Head of caudate nucleus (tissue), 42 donors: ENCODE data around the gene AARS1.
A peak's percentile ranks its signal among the peaks of the same experiment; 100 is the strongest.
"Not testable (repeated sequence)": the region's sequence is repeated elsewhere in the genome, so short reads cannot be mapped to it uniquely, and the experiment has no call there.

Experiments
- DNase-seq, 42 donors: peaks; one replicate each; pipeline versions ENCODE4 v3.0.0 to v3.0.0-alpha.2; 2020 to 2021; ENCODE audit warnings: mixed read lengths in 7 of 42
- intact Hi-C: fragments of 100-400 bp; cut with DNase I; formaldehyde crosslinking; loops from one replicate; pipeline ENCODE4 v1.15.0; 2022

AARS1 gene

DNA sequence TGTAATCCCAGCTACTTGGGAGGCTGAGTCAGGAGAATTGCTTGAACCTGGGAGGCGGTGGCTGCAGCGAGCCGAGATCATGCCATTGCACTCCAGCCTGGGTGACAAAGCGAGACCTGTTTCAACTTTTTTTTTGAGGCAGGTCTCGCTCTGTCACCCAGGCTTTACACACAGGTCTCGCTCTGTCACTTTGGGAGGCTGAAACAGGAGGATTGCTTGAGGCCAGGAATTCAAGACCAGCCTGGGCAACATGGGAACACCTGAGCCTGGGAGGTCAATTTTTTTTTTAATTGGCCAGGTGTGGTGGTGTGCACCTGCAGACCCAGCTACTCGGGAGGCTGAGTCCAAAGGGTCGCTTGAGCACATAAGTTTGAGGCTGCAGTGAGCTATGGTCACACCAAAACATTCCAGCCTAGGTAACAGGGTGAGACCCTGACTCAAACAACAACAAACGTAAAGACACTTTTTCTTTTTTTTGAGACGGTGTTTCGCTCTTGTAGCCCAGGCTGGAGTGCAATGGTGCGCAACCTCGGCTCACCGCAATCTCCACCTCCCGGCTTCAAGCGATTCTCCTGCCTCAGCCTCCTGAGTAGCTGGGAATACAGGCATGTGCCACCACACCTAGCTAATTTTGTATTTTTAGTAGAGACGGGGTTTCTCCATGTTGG lies 1.9 kb downstream of the AARS1 start:
- DNase-seq, result not testable (repeated sequence)
- intact Hi-C loops, result loop anchor here (2.0 kb wide), 1 partner anchor 33 kb away; no protein-coding TSS in a partner anchor

DNA sequence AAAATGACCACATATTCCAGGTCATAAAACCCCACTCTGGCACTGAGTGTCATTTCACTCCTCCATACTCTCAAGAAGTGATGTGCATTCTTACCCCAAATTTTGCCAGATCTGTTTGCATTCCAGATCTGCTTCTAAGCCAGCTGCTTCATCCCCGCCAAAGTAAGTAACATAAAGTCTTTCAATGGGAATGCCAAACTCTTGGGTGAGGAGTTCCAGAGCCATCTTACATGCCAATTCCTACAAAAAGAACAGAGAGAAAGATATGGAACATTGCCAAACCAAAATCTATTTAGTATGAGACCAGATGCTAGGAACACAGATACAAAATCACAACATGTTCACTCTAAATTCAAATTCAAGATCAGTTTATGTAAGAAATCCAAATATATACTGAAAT lies 12.9 kb downstream of the AARS1 start:
- no peak for DNase-seq

DNA sequence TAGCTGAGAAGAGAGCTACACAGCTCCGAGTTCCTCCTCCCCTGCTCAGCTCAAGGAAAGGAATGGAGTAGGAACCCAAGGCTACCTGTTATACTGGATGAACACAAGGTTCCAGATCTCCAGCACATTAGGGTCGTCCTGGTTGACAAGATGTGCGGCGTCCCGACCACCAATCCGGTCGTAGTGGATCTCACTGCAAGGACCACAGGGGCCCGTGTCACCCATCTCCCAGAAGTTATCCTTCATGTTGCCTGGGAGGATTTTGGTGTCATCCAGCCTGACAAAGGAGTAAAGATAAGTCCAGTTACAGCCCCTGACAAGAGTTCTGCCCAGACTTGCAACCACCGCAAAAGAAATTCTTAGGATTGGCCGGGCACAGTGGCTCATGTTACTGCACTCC lies 17.6 kb downstream of the AARS1 start:
- intact Hi-C loops, result no loop called here
- DNase-seq, result no peak

More for the DNA sequence above, 12.9 kb downstream of the AARS1 start:
- intact Hi-C loops, result no loop called here

- intact Hi-C loops, result no loop called here
- DNase-seq, result no peak
These were observed 19.1 kb downstream of the AARS1 start for GRCh38 chr16:70270176-70270575.

GRCh38 chr16:70269471-70269870 lies 19.8 kb downstream of the AARS1 start:
- intact Hi-C loops, result no loop called here
- no peak for DNase-seq

- intact Hi-C loops, result not testable (repeated sequence)
- DNase-seq, result peak in 1 of 42 donors; percentile 11
These were observed 21.4 kb downstream of the AARS1 start for GRCh38 chr16:70267922-70268321.

- intact Hi-C loops, result no loop called here
- peak in 25 of 42 donors; percentile 19 to 61 (median 43) for DNase-seq
These were observed 21.8 kb downstream of the AARS1 start for GRCh38 chr16:70267516-70267915.

DNA sequence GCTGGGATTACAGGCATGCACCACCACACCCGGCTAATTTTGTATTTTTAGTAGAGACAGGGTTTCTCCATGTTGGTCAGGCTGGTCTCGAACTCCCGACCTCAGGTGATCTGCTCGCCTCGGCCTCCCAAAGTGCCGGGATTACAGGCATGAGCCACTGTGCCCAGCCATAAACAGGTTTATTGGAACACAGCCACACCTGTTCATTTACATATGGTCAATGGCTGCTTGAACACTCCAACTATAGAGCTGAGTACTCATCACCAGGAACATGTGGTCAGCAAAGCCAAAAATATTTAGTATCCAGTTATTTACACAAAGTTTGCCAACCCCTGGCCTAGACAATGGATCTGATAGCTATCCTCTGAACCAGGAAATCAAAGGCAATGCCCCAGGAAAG lies 29.4 kb downstream of the AARS1 start:
- DNase-seq, result peak in 1 of 42 donors; percentile 10
- intact Hi-C loops, result not testable (repeated sequence)

- intact Hi-C loops, result no loop called here
- DNase-seq, result peak in 3 of 42 donors; percentile 10 to 26 (median 10)
These were observed 30.4 kb downstream of the AARS1 start for GRCh38 chr16:70258946-70259345.

DNA sequence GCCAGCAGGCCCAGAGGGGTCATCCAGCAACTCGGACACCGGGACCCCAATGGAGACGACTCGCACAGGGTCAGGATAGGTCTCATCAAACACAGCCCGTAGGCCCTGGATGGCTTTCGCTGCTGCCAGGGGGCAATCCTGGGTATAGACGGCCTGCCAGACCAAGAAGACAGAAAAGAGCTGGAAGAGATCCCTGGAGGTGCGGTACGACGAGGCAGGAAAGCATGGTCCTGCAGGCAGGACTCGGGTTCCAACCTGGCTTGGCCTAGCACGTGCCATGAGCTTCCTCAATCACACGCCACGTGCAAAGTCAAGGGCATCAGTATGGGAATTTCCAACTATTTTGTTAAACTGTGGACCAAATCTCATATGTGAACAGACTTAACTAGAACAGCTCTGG lies 31.2 kb downstream of the AARS1 start:
- intact Hi-C loops, result no loop called here
- DNase-seq, result peak in 1 of 42 donors; percentile 29

DNA sequence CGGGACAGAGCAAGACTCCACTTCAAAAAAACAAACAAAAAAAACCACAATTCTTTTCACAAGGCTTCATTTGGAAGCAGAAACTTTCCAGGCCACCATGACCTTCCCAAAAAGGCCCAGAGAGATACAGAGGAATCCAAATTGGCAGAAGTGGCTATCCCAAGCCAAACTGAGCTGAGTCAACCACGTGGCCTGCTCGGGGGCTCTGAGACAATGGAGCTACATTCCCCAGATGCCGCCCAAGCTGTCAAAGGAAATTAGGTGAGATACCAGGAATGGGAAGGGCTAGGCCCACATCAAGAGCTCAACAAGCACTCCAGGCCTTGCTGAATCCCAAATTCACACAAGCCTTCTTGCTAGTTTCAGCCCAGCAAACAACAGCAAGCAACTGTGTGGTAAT lies 31.9 kb downstream of the AARS1 start:
- DNase-seq, result peak in 1 of 42 donors; percentile 14
- intact Hi-C loops, result no loop called here

DNA sequence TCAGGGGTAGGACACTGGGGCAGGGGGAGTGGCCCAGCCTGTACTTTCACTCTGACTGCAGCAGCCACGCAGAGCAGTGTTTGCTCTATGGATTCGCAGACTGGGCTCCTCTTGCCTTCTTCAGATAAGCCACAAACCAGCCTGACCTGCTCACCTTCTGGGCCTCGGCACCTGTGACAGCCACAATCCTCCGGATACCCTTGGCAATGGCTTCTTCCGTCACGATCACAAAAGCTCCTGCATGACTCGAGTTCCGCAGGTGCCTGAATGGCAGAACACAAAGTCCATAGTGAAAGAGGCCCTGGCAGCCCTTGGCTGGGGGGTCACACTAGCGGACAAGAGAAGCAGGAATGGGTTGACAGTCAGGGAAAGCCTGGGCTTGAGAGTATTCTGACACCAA lies 33.7 kb downstream of the AARS1 start:
- peak in 1 of 42 donors; percentile 27 for DNase-seq
- intact Hi-C loops, result loop anchor here (2.0 kb wide), 1 partner anchor 31 kb away; no protein-coding TSS in a partner anchor

DNA sequence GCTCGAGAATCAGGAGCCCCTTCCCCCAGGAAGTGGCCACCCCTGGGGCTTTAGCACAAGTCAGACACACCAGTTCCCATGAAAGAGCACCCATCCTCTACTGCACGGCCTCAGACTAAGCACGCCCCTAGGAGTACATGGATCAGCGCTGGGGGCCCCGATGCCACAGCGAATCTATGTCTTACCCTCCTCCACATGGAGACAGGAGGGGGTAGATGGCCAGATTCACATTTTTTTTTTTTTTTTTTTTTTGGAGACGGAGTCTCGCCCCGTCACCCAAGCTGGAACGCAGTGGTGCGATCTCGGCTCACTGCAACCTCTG lies 34.4 kb downstream of the AARS1 start:
- intact Hi-C loops, result loop anchor here (2.0 kb wide), 1 partner anchor 32 kb away; no protein-coding TSS in a partner anchor
- no peak for DNase-seq

DNA sequence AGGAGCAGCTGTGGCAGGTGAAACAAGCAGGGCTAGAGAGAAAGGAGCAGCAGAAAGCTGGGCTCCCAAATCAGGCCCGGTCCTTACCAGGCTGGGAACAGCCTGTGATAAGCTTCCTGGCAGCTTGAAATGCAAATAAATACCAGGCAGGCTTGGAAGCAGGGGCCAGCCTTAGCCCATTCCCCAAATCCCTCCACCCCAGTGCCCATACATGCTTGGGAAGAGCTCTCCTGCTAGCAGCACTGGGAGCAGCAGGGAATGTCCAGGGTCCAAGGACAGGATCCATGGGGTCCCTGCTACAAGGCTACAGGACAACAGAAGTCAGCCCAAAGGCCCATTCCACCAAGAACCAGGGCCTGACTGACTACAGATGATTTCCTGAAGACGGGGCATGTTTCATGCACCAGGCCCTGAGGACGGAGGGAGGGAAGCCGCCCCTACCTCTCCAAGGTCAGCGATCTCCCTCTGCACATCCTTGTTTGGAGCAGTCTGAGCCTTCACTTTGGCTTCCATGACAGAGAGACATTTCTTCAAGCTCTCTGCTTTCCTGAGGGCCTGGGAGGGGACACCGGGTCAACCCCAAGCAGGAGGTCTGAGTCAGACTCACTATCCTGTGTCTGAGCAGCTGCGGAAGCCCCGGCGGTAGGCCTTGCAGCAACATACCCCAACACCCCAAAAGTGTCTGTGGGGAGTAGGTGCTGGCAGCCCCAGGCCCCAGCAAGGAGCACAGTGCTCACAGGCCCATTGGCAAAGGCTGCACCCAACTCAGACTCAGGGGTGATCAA lies 34.9 kb downstream of the AARS1 start:
- peak in 1 of 42 donors; percentile 32 for DNase-seq
- intact Hi-C loops, result loop anchor here (2.0 kb wide), 1 partner anchor 32 kb away; no protein-coding TSS in a partner anchor

DNA sequence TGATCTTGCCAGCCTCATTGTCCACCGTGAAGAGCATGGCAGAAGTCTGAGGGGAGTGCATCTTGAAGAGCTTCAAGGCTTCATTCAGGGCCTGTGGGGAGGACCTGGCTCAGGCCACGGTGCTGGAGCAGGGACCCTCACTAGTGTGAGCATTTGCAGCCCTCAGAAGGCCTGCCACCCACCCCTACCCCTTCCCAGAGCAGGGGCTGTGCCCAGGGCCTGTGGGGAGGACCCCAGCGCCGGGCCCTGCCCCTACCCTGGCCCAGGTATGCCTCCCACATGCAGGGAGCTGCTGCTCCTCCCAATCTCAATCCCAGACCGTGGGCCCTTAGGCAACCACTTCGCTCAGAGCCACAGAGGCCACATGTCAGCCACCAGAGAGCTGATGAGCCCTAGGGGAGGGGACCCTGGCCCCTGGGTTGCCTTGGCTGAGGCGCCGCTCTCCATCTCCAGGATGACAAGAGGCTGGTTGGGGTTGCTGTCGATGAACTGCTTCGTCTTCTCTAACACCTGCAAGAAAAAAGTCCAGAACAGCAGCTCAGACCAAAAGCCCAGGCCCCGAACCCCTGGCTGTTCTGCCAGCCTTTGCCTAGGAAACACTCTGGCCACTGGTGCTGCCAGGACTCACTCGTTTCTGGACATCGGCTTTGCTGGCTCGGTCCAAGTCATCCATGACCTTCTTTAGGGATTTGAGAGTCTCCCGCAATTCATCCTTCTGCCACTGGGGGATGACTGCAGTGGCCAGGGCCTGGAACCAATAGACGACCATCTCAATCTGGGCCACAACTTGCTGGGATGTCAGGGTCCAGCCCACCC lies 35.8 kb downstream of the AARS1 start:
- peak in 7 of 42 donors; percentile 11 to 57 (median 19) for DNase-seq
- intact Hi-C loops, result loop anchor here (2.0 kb wide), 1 partner anchor 33 kb away; no protein-coding TSS in a partner anchor

DNA sequence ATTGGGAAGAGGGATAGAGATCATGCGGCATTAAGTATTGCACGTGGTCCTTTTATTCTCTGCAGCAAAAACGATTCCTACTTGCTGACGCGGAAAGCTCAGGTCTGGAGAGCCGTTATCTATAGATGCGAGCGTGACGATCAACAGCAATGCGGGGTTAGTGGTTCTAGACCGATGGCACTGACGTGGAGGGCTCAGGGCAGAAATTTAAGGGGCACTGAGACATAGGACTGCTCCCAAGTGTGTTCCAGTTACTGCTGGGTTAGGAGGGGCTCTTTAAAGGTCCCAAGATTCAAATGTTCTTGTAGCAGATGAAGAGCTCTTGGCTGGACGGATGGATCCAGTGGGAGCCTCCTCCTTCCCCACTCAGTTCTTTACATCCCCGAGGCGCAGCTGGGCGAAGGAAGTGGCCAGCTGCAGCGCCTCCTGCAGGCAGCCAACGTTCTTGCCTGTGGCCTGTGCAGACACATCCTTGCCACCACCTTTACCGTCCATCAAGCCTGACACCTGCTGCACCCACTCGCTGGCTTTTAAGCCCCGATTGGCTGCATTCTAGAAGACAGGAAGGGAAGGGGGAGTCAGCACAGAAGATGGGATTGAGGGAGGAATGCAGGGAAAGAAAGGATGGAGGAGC lies 36.8 kb downstream of the AARS1 start:
- intact Hi-C loops, result no loop called here
- DNase-seq, result no peak

GRCh38 chr16:70251629-70252354 lies 37.5 kb downstream of the AARS1 start, which contains the start of gene EXOSC6:
EXOSC6 (minus strand) TSS chr16:70251940; CDS start chr16:70251900, 40 bp downstream.
- intact Hi-C loops, result no loop called here

More at GRCh38 chr16:70251629-70252354, 37.5 kb downstream of the AARS1 start, which contains the start of gene EXOSC6:
- DNase-seq, result peak; percentile 76 to 96 (median 93)
